ENCODE results near the gene ZNF253.
"Not testable (repeated sequence)": the region's sequence is repeated elsewhere in the genome, so short reads cannot be mapped to it uniquely, and the experiment has no call there.

Gene ZNF253

DNA sequence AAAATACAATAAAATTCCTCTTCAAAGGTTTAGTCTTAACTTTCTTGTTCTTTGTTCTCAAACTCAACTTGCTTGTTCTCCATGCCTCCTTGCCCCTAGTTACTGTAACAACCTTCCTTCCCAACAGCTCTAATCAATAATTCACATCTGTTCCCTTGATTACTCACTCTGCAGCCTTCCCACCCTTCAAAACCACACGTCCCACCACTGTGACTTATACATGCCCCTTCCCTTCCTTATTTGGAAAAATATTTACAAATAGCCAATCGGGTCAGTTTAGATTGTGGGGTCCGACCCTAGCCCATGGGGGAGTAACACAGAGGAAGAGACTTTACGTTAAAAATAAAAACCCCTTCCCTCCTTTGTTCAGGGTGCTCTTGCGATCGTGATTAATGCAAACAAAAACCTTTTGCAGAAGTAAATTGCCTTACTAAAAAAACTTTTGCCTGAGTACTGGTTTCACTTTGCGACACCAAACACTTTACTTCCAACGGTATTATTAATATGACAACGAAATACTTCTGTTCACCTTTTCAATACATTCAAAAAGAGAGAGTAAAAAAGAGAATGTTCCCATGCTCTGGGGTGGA lies 34.6 kb downstream of the ZNF253 start:
- DNase-seq, result no peak

DNA sequence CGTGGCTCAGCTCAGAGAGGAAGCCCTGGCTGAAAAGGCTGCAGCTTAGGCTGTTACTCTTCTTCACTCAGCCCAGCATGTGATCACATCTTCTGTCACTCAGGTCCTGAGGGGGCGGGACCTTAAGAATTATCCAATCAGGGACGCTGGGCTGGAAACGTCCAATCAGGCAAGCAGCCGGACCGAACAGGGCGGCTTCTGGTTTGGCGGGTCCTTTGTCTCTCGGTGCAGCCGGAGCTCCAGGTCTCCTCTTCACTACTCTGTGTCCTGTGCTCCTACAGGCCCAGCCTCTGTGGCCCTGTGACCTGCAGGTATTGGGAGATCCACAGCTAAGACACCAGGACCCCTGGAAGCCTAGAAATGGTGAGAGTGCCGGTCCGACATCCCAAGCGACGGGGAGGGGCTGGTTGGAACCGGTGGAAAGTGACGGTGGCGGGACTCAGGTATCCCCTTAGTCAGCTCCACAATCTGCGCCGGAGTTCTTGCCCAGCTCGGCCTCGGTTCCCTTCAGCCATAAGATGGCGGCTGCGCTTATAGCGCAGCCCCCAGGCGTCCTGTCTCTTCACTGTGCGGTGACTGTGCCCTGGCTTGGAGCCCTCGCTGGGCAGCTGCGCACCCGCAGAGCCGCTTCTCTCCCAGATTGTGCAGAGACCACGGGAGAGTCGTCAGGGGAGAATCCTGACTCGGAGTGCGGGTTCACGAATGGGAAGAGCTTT lies 35.2 kb downstream of the ZNF253 start, which contains the start of gene ZNF93:
Gene ZNF93 (plus strand): TSS at position 218 of the 716 bp plus-strand sequence. CDS start 143 bp downstream, at position 361.
- DNase-seq, result peak; percentile 96

DNA sequence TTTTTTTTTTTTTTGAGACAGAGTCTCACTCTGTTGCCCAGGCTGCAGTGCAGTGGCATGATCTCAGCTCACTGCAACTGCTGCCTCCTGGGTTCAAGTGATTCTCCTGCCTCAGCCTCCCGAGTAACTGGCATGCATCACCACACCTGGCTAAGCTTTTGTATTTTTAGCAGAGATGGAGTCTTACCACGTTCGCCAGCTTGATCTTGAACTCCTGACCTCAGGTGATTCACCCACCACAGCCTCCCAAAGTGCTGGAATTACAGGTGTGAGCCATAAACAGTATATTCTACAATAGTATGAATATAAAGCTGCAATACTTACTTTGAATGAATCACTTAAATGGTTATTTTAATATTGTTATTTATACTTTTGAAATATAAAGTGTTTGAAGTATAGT lies 41.9 kb downstream of the ZNF253 start:
- DNase-seq, result not testable (repeated sequence)

- DNase-seq, result no peak
These were observed 44.0 kb downstream of the ZNF253 start for GRCh38 chr19:19909654-19910053.

DNA sequence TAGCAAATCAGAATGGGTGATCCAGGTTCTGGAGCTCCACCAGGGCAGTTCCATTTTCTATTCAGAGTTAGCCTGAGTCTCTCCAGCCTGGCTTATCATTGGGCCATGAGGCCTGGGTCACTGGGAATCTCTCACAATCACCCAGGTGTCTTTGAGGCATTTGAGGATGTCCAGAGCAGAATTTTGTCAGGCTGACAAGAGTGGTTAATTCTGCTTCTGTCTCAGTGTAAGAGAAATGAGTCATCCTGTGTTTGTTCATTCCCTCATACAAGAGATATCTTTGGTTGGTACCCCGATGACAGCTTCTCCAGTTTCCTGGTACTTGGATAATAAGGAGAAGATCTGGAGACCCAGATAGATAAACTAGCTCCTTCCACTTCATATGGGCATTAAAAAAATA lies 45.5 kb downstream of the ZNF253 start:
- no peak for DNase-seq

- DNase-seq, result no peak
These were observed 48.9 kb downstream of the ZNF253 start for GRCh38 chr19:19914596-19914995.

- not testable (repeated sequence) for DNase-seq
These were observed 64.7 kb downstream of the ZNF253 start for GRCh38 chr19:19930417-19930816.

DNA sequence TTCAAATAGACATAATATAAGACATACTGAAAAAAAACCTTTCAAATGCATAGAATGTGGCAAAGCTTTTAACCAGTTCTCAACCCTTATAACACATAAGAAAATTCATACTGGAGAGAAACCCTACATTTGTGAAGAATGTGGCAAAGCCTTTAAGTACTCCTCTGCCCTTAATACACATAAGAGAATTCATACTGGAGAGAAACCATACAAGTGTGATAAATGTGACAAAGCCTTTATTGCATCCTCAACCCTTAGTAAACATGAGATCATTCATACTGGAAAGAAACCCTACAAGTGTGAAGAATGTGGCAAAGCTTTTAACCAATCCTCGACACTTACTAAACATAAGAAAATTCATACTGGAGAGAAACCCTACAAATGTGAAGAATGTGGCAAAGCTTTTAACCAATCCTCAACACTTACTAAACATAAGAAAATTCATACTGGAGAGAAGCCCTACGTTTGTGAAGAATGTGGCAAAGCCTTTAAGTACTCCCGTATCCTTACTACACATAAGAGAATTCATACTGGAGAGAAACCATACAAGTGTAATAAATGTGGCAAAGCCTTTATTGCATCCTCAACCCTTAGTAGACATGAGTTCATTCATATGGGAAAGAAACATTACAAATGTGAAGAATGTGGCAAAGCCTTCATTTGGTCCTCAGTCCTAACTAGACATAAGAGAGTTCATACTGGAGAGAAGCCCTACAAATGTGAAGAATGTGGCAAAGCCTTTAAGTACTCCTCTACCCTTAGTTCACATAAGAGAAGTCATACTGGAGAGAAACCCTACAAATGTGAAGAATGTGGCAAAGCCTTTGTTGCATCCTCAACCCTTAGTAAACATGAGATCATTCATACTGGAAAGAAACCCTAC lies 68.0 kb downstream of the ZNF253 start:
- not testable (repeated sequence) for DNase-seq

- no peak for DNase-seq
These were observed 71.7 kb downstream of the ZNF253 start for GRCh38 chr19:19937403-19937802.

GRCh38 chr19:19938449-19938848 lies 72.8 kb downstream of the ZNF253 start:
- DNase-seq, result no peak

DNA sequence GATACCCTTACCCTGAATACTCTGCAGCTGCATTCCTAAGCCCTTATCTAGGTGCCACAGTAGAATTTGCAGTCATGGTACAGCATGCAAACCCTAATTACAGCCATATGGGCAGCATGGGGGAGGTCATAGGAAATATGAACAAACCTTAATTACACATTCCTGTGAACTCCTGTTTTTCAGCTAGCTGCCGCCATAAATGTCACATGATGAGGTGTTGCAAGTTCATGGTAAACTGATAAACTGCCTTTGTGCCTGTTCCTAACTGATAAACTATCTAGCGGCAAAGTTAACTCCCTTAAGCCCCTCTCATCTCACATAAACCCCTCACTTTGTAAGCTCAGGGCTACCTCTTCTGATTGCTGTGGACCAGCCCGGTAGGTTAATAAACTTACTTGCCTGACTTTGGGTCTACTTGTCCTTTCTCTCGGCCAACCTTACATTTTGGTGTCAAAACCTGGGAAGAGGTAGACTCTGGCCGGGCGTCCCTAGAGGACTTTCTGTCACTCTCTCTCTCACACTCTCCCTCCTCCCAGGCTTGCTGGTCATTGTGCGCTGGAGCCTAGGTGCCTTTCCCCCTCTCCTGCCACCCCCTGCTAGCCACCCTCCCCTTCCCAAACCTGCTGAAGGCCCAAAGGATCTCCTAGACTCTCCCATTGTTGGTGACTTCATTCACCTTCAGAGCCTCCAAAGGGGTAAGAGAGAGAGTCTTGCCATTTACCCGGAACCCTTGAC lies 78.3 kb downstream of the ZNF253 start:
- no peak for DNase-seq
